GM19240 (cell line): ENCODE results near the gene PRR27.
"Not testable (repeated sequence)": the region's sequence is repeated elsewhere in the genome, so short reads cannot be mapped to it uniquely, and the experiment has no call there.

ENCODE experiments used
- DNase-seq: peaks from one replicate; pipeline ENCODE4 v3.0.0; 2011; ENCODE audit warnings: low spot score; ENCODE audit not compliant: insufficient read length

PRR27 gene

DNA sequence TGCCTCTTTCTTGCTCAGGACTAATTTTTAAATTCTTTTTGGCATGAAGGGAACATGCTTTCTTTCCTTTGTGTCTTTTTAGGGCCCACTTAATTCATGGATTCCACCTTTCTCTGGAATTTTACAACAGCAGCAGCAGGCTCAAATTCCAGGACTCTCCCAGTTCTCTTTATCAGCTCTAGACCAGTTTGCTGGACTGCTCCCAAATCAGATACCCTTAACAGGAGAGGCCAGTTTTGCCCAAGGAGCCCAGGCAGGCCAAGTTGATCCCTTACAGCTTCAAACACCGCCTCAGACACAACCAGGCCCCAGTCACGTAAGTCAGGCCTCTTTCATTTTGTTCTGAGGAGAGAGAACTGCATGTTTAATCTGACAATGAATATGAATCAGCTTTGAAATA lies 43.8 kb downstream of the PRR27 start:
- no peak for DNase-seq

DNA sequence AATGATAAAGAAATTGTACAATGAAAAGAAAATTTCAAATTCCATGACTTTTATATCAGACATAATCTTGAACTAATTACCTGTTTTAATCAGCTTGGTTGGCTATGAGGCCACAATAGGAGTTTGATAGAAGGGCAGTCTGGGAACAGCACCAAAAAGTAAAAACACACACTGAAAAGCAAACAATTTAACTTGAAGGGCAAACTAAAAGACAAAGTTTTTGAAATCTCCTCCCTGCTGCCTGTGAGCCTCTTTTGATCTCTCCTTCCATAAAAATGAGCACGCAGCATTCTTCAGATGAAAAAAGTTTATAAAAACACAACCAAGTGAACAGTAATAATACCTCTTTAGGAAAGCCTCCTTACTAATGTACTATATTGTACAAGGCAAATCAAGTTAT lies 49.6 kb downstream of the PRR27 start:
- no peak for DNase-seq

DNA sequence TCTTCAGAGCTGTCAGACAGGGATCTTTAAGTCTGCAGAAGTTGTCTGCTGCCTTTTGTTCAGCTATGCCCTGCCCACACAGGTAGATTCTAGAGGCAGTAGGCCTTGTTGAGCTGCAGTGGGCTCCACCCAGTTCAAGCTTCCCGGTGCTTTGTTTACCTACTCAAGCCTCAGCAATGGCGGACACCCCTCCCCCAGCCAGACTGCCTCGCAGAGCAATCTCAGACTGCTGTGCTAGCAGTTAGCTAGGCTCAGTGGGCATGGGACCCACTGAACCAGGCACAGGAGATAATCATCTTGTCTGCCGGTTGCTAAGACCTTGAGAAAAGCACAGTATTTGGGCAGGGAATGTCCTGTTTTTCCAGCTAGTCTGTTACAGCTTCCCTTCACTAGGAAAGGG lies 58.7 kb downstream of the PRR27 start:
- DNase-seq = not testable (repeated sequence)
